IMR-90 (cell line): ENCODE results near the gene C2CD4B. TPM values are rescaled to one million over a fixed set of nuclear protein-coding genes. Genes with fewer than 3 reads are reported as not detected.
A peak's percentile ranks its signal among the peaks of the same experiment; 100 is the strongest.

Source experiments
- ATAC-seq: fragments of 200-7000 bp; cut with Tn5 transposase; 2 replicates; pipeline ENCODE4 v1.9.1; 2020; ENCODE audit warnings: low read depth, mild to moderate bottlenecking, moderate library complexity
- BruUV-seq: library from RNA; stranded (reverse); fragments of 400-500 nt; replicated peaks from 2 replicates; lab custom pipeline; 2021; lab: Mats Ljungman, UMichigan
- CTCF ChIA-PET: fragments of 300-600 bp; formaldehyde crosslinking; extraction: SDS; loops from one replicate; lab custom pipeline; 2021; ENCODE audit warnings: antibody characterized with exemption; lab: Yijun Ruan, JAX
- POLR2A ChIA-PET: fragments of 300-600 bp; sonication (Branson Sonifier 250); formaldehyde crosslinking; loops from one replicate; lab custom pipeline; 2022; ENCODE audit warnings: antibody characterized with exemption; ENCODE audit not compliant: unreplicated experiment; lab: Charles Lee
- DNase-seq: peaks from one replicate; pipeline ENCODE4 v3.0.0; 2013
- H2AFZ ChIP-seq: replicated peaks from 2 replicates; pipeline ENCODE3; 2013; ENCODE audit warnings: low read length, mild to moderate bottlenecking; ENCODE audit not compliant: poor library complexity
- H2AK5ac ChIP-seq: 2 replicates; pipeline ENCODE4 v1.6.1; 2013; ENCODE audit warnings: low read depth, low read length, inconsistent platforms
- H2AK9ac ChIP-seq: replicated peaks from 2 replicates; pipeline ENCODE3; 2013; ENCODE audit warnings: mild to moderate bottlenecking, low read depth, low read length, moderate library complexity; ENCODE audit not compliant: poor library complexity
- H2BK120ac ChIP-seq: 2 replicates; pipeline ENCODE4 v1.6.1; 2013; ENCODE audit warnings: low read depth, low read length, inconsistent platforms
- H2BK15ac ChIP-seq: 3 replicates; pipeline ENCODE4 v1.6.1; 2013; ENCODE audit warnings: low read depth, low read length, inconsistent platforms
- H2BK20ac ChIP-seq: 2 replicates; pipeline ENCODE4 v1.6.1; 2013; ENCODE audit warnings: low read depth, mild to moderate bottlenecking, inconsistent platforms, low read length, moderate library complexity
- H2BK5ac ChIP-seq: 2 replicates; pipeline ENCODE4 v1.6.1; 2013; ENCODE audit warnings: mild to moderate bottlenecking, low read depth, low read length, inconsistent platforms; ENCODE audit not compliant: poor library complexity, severe bottlenecking
- H3K14ac ChIP-seq: replicated peaks from 2 replicates; pipeline ENCODE4 v1.6.1; 2013; ENCODE audit warnings: low read depth, low read length, inconsistent platforms
- H3K18ac ChIP-seq: 2 replicates; pipeline ENCODE4 v1.6.1; 2013; ENCODE audit warnings: low read depth, low read length, control low read depth
- H3K23ac ChIP-seq: 2 replicates; pipeline ENCODE4 v1.6.1; 2013; ENCODE audit warnings: low read depth, low read length, inconsistent platforms
- H3K27ac ChIP-seq: 2 replicates; pipeline ENCODE4 v1.5.1; 2013; ENCODE audit warnings: mild to moderate bottlenecking, control low read depth, low read length; ENCODE audit not compliant: insufficient read depth
- H3K27me3 ChIP-seq: 2 replicates; pipeline ENCODE4 v1.6.1; 2013; ENCODE audit warnings: low read length; ENCODE audit not compliant: control insufficient read depth, insufficient read depth
- H3K36me3 ChIP-seq: 2 replicates; pipeline ENCODE4 v1.6.1; 2013; ENCODE audit warnings: low read length, mixed read lengths; ENCODE audit not compliant: control insufficient read depth, insufficient read depth
- H3K4ac ChIP-seq: 2 replicates; pipeline ENCODE4 v1.6.1; 2013; ENCODE audit warnings: low read depth, low read length, inconsistent platforms
- H3K4me1 ChIP-seq: 2 replicates; pipeline ENCODE4 v1.6.1; 2013; ENCODE audit warnings: low read length, mixed read lengths; ENCODE audit not compliant: control insufficient read depth, insufficient read depth
- H3K4me2 ChIP-seq: 2 replicates; pipeline ENCODE4 v1.6.1; 2013; ENCODE audit warnings: low read depth, mild to moderate bottlenecking, control low read depth, low read length, moderate library complexity
- H3K4me3 ChIP-seq: 2 replicates; pipeline ENCODE4 v1.5.1; 2013; ENCODE audit warnings: low read depth, mild to moderate bottlenecking, control low read depth, low read length, moderate library complexity; ENCODE audit not compliant: insufficient read depth
- H3K56ac ChIP-seq: 2 replicates; pipeline ENCODE4 v1.6.1; 2013; ENCODE audit warnings: low read length, inconsistent platforms; ENCODE audit not compliant: insufficient read depth; ENCODE audit errors: extremely low read depth
- H3K79me1 ChIP-seq, 2 experiments: 2 replicates each; pipeline ENCODE4 v1.6.1; 2013; ENCODE audit warnings: low read length in 2 of 2, inconsistent platforms in 1 of 2, low read depth in 1 of 2
- H3K9ac ChIP-seq: 2 replicates; pipeline ENCODE4 v1.6.1; 2013; ENCODE audit warnings: low read depth, low read length, control low read depth
- H3K9me1 ChIP-seq: 2 replicates; pipeline ENCODE4 v1.6.1; 2013; ENCODE audit warnings: low read length, inconsistent platforms; ENCODE audit not compliant: insufficient read depth
- H3K9me3 ChIP-seq: 2 replicates; pipeline ENCODE4 v1.6.1; 2013; ENCODE audit warnings: low read length; ENCODE audit not compliant: control insufficient read depth, insufficient read depth
- H4K20me1 ChIP-seq: 2 replicates; pipeline ENCODE4 v1.6.1; 2013; ENCODE audit warnings: low read length, inconsistent platforms; ENCODE audit not compliant: insufficient read depth
- H4K5ac ChIP-seq: 2 replicates; pipeline ENCODE4 v1.6.1; 2013; ENCODE audit warnings: mild to moderate bottlenecking, low read depth, low read length, control low read depth
- H4K8ac ChIP-seq, 2 experiments: 2 replicates each; pipeline ENCODE4 v1.6.1; 2013; ENCODE audit warnings: low read depth in 2 of 2, low read length in 2 of 2, control low read depth in 1 of 2, inconsistent platforms in 1 of 2
- H4K91ac ChIP-seq: 2 replicates; pipeline ENCODE4 v1.6.1; 2013; ENCODE audit warnings: low read depth, low read length, inconsistent platforms; ENCODE audit not compliant: insufficient read depth
- BHLHE40 ChIP-seq: fragments of 150-350 bp; IDR thresholded peaks from 2 replicates; pipeline ENCODE4 v1.6.1; 2016; ENCODE audit warnings: mild to moderate bottlenecking, low read depth, low read length
- CEBPB ChIP-seq: IDR thresholded peaks from 2 replicates; pipeline ENCODE4 v1.6.1; 2012; ENCODE audit warnings: low read depth, low read length, improper control_type of control experiment
- CTCF ChIP-seq: conservative IDR thresholded peaks from 2 replicates; pipeline ENCODE4 v1.5.1; 2012; ENCODE audit warnings: mild to moderate bottlenecking, low read depth, low read length, improper control_type of control experiment
- ELK1 ChIP-seq: fragments of 150-350 bp; IDR thresholded peaks from 2 replicates; pipeline ENCODE4 v1.6.1; 2016; ENCODE audit warnings: low read depth, mild to moderate bottlenecking, low read length, moderate library complexity, borderline replicate concordance
- FOS ChIP-seq: fragments of 150-350 bp; IDR thresholded peaks from 2 replicates; pipeline ENCODE4 v1.6.1; 2016; ENCODE audit warnings: low read depth, low read length
- MAFK ChIP-seq: IDR thresholded peaks from 2 replicates; pipeline ENCODE4 v1.6.1; 2012; ENCODE audit warnings: low read depth, low read length, improper control_type of control experiment
- MAZ ChIP-seq: IDR thresholded peaks from 2 replicates; pipeline ENCODE4 v1.6.1; 2012; ENCODE audit warnings: low read depth, mild to moderate bottlenecking, low read length, improper control_type of control experiment, moderate library complexity, borderline replicate concordance
- MXI1 ChIP-seq: IDR thresholded peaks from 2 replicates; pipeline ENCODE4 v1.6.1; 2012; ENCODE audit warnings: low read depth, mild to moderate bottlenecking, low read length, moderate library complexity, borderline replicate concordance
- POLR2A ChIP-seq: IDR thresholded peaks from 2 replicates; pipeline ENCODE4 v1.6.1; 2012; ENCODE audit warnings: mild to moderate bottlenecking, low read depth, low read length
- RAD21 ChIP-seq: IDR thresholded peaks from 2 replicates; pipeline ENCODE4 v1.6.1; 2012; ENCODE audit warnings: low read length, improper control_type of control experiment
- WGBS, 2 experiments: methylation state at CpG; one replicate each; pipeline versions ENCODE4 v1.1.5 to v1.1.7; 2013; ENCODE audit warnings: missing lambda C conversion rate in 2 of 2; ENCODE audit not compliant: insufficient read length in 1 of 2; ENCODE audit errors: extremely low coverage in 2 of 2; 5-methylcytosine and 5-hydroxymethylcytosine counted together
- dilution Hi-C: fragments of 300-500 bp; cut with HindIII; formaldehyde crosslinking; loops from one replicate; pipeline ENCODE4 v1.14.3; 2018; ENCODE audit warnings: low sequenced_read_pairs; ENCODE audit not compliant: unreplicated experiment
- in situ Hi-C: fragments of 300-500 bp; cut with MboI; formaldehyde crosslinking; loops from 3 replicates; pipeline ENCODE4 v1.14.3; 2019; ENCODE audit warnings: low sequenced_read_pairs, inconsistent platforms, mixed read lengths
- intact Hi-C: fragments of 100-400 bp; cut with micrococcal nuclease; formaldehyde crosslinking; loops from 2 replicates; pipeline ENCODE4 v1.10.0; 2022
- polyA plus RNA-seq, 3 experiments: library from polyadenylated mRNA; depleted of rRNA; stranded (reverse); fragments of >200 nt; gene quantifications; 2 replicates each; pipeline ENCODE4 v1.2.3, GENCODE V29; 2012; ENCODE audit warnings: low replicate concordance in 1 of 3
- total RNA-seq: library from RNA; depleted of rRNA; stranded (reverse); fragments of >200 nt; gene quantifications from 2 replicates; pipeline ENCODE4 v1.2.3, GENCODE V29; 2012

The C2CD4B gene
- total and polyA plus RNA-seq, 2 of the 4 experiments (the other 2 are of a cell fraction), result not detected

- intact Hi-C loops, result no loop called here
- H3K14ac ChIP-seq, result no peak overlapping the region
- H4K8ac ChIP-seq, result no peak overlapping the region
- WGBS, 2 experiments, result no CpG with 5 or more reads among the region's 2 CpGs
- H3K4me1 ChIP-seq, result no peaks in the 10 kb centered on the region
- H3K4me3 ChIP-seq, result no peak overlapping the region
- ChIA-PET CTCF (interaction anchor here (0.8 to 1.1 kb wide), 3 partner anchors 14 to 181 kb away, joined by 3 to 4 read pairs (median 4); no protein-coding TSS in a partner anchor), POLR2A (no interaction called here)
- H3K9me1 ChIP-seq, result no peaks in the 10 kb centered on the region
- no peak overlapping the region for H2BK5ac ChIP-seq
- peak; percentile 50 for DNase-seq
- no peak overlapping the region for H2AK9ac ChIP-seq
- no TSS peak for BruUV-seq
- no peak overlapping the region for H2AK5ac ChIP-seq
- no peak overlapping the region for H4K91ac ChIP-seq
- no peak overlapping the region for H3K18ac ChIP-seq
- no peaks in the 10 kb centered on the region for H4K20me1 ChIP-seq
- H3K56ac ChIP-seq, result no peak overlapping the region
- dilution Hi-C loops, result no loop called here
- TF ChIP-seq POLR2A (no peak), MXI1 (no peak), CEBPB (no peak), MAZ (no peak), RAD21 (peak; percentile 9; the same call in 1 of the 2 replicates), ELK1 (no peak), MAFK (no peak), CTCF (peak; percentile 42), BHLHE40 (no peak), FOS (no peak)
- H4K5ac ChIP-seq, result no peak overlapping the region
- no peaks in the 10 kb centered on the region; the same call in 1 of the 2 replicates for H3K9me3 ChIP-seq
- H3K36me3 ChIP-seq, result no peaks in the 10 kb centered on the region
- in situ Hi-C loops, result no loop called here
- H3K23ac ChIP-seq, result no peak overlapping the region
- peaks cover 5% of the 10 kb centered on the region for H3K27me3 ChIP-seq
- no peak overlapping the region for H2BK120ac ChIP-seq
- no peak overlapping the region for H3K9ac ChIP-seq
- H2BK15ac ChIP-seq, result no peak overlapping the region
- no peak overlapping the region for H2AFZ ChIP-seq
- no peak overlapping the region for H3K4ac ChIP-seq
- no peaks in the 10 kb centered on the region for H3K79me1 ChIP-seq
- ATAC-seq, result peak; percentile 66
- no peak overlapping the region for H2BK20ac ChIP-seq
- H3K27ac ChIP-seq, result no peak overlapping the region
- H3K4me2 ChIP-seq, result no peak overlapping the region
These were observed 39.3 kb downstream of the C2CD4B start for GRCh38 chr15:62125773-62126172.
